ENCODE results near the gene MED31. TPM values are rescaled to one million over a fixed set of nuclear protein-coding genes. Genes with fewer than 3 reads are reported as not detected.
"Not testable (repeated sequence)": the region's sequence is repeated elsewhere in the genome, so short reads cannot be mapped to it uniquely, and the experiment has no call there.

MED31 gene
- total RNA-seq, 2 donors from 2014 or later = 9.2 to 11.3 TPM

- DNase-seq (no peak), ATAC-seq (no peak)
- intact Hi-C loops (cut with DNase I, micrococcal nuclease) = no loop called here
These were observed 29.8 kb upstream of the MED31 start for GRCh38 chr17:6681176-6681575.

GRCh38 chr17:6679241-6679640 is 27.8 kb upstream of the MED31 start:
- intact Hi-C loops (cut with DNase I, micrococcal nuclease) = loop anchor here in 1 of 2 donors (10.0 kb wide), 1 partner anchor 156 kb away; the partner anchor contains the start of gene TEKT1

GRCh38 chr17:6677946-6678345 is 26.5 kb upstream of the MED31 start:
- intact Hi-C loops (cut with DNase I, micrococcal nuclease) = loop anchor here in 1 of 2 donors (10.0 kb wide), 1 partner anchor 157 kb away; the partner anchor contains the start of gene TEKT1
- ATAC-seq = no peak
- no peak for DNase-seq

More at GRCh38 chr17:6679241-6679640, 27.8 kb upstream of the MED31 start:
- DNase-seq (no peak), ATAC-seq (no peak)

- ATAC-seq (no peak), DNase-seq (no peak)
- intact Hi-C loops (cut with DNase I, micrococcal nuclease) = loop anchor here in 1 of 2 donors (10.0 kb wide), 1 partner anchor 158 kb away; the partner anchor contains the start of gene TEKT1
These were observed 25.9 kb upstream of the MED31 start for GRCh38 chr17:6677158-6677831.

GRCh38 chr17:6676802-6677157 is 25.4 kb upstream of the MED31 start:
- intact Hi-C loops (cut with DNase I, micrococcal nuclease) = loop anchor here in 1 of 2 donors (10.0 kb wide), 1 partner anchor 158 kb away; the partner anchor contains the start of gene TEKT1
- DNase-seq (no peak), ATAC-seq (no peak)

GRCh38 chr17:6675201-6675825 is 23.9 kb upstream of the MED31 start:
- intact Hi-C loops (cut with DNase I, micrococcal nuclease) = loop anchor here in 1 of 2 donors (10.0 kb wide), 1 partner anchor 159 kb away; the partner anchor contains the start of gene TEKT1
- no peak for ATAC-seq
- DNase-seq = no peak

GRCh38 chr17:6674586-6674985 is 23.2 kb upstream of the MED31 start:
- ATAC-seq (no peak), DNase-seq (no peak)
- intact Hi-C loops (cut with DNase I, micrococcal nuclease) = loop anchor here in 1 of 2 donors (10.0 kb wide), 1 partner anchor 160 kb away; the partner anchor contains the start of gene TEKT1

GRCh38 chr17:6671431-6671830 is 20.0 kb upstream of the MED31 start:
- DNase-seq (no peak), ATAC-seq (no peak)
- intact Hi-C loops (cut with DNase I, micrococcal nuclease) = loop anchor here in 1 of 2 donors (10.0 kb wide), 1 partner anchor 163 kb away; the partner anchor contains the start of gene TEKT1

GRCh38 chr17:6670999-6671398 is 19.6 kb upstream of the MED31 start:
- intact Hi-C loops (cut with DNase I, micrococcal nuclease) = loop anchor here in 1 of 2 donors (10.0 kb wide), 1 partner anchor 164 kb away; the partner anchor contains the start of gene TEKT1
- ATAC-seq (no peak), DNase-seq (no peak)

- DNase-seq (no peak), ATAC-seq (no peak)
- intact Hi-C loops (cut with DNase I, micrococcal nuclease) = loop anchor here in 1 of 2 donors (10.0 kb wide), 1 partner anchor 164 kb away; the partner anchor contains the start of gene TEKT1
These were observed 19.2 kb upstream of the MED31 start for GRCh38 chr17:6670571-6670970.

GRCh38 chr17:6669479-6670212 is 18.2 kb upstream of the MED31 start:
- DNase-seq (no peak), ATAC-seq (no peak)
- intact Hi-C loops (cut with DNase I, micrococcal nuclease) = loop anchor here in 1 of 2 donors (10.0 kb wide), 1 partner anchor 165 kb away; the partner anchor contains the start of gene TEKT1

GRCh38 chr17:6668727-6669425 is 17.5 kb upstream of the MED31 start:
- no peak for DNase-seq
- ATAC-seq = no peak
- intact Hi-C loops (cut with DNase I, micrococcal nuclease) = no loop called here

- no peak for DNase-seq
- no peak for ATAC-seq
- intact Hi-C loops (cut with DNase I, micrococcal nuclease) = no loop called here
These were observed 16.8 kb upstream of the MED31 start for GRCh38 chr17:6668219-6668618.

GRCh38 chr17:6667516-6667915 is 16.1 kb upstream of the MED31 start:
- intact Hi-C loops (cut with DNase I, micrococcal nuclease) = no loop called here
- ATAC-seq (no peak), DNase-seq (no peak)

GRCh38 chr17:6666557-6666956 is 15.2 kb upstream of the MED31 start:
- intact Hi-C loops (cut with DNase I, micrococcal nuclease) = no loop called here
- no peak for ATAC-seq
- no peak for DNase-seq

GRCh38 chr17:6666077-6666521 is 14.7 kb upstream of the MED31 start:
- DNase-seq (peak; percentile 59 to 60), ATAC-seq (peak; percentile 95)
- intact Hi-C loops (cut with DNase I, micrococcal nuclease) = no loop called here

- intact Hi-C loops (cut with DNase I, micrococcal nuclease); DNase-seq; ATAC-seq: not testable (repeated sequence)
These were observed 11.8 kb upstream of the MED31 start for GRCh38 chr17:6663200-6663599.

GRCh38 chr17:6661464-6661848 is 10.1 kb upstream of the MED31 start:
- DNase-seq = no peak
- intact Hi-C loops (cut with DNase I, micrococcal nuclease) = no loop called here
- ATAC-seq = no peak
